Measurements from ENCODE around the gene SEMA6A.

DNA sequence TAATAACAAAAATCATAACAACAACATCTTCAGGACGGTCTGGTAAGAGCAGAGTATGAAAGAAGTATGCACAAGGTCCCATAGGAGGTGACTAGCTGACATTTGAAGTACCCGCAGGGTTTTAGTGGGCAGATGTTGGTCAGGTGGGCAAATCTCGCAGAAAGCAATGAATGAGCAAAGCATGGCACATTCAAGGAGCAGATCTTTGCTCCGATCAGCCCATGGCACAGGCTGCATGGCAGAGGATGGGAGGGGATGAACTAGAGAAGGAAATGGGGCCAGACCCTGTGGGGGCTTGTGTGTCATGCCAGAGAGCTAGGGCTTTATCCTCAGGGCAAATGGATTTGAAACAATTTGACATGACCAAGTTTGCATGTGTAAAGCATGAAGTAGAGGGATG lies 90.0 kb downstream of the SEMA6A start:
- TF ChIP-seq, protein P1, sequence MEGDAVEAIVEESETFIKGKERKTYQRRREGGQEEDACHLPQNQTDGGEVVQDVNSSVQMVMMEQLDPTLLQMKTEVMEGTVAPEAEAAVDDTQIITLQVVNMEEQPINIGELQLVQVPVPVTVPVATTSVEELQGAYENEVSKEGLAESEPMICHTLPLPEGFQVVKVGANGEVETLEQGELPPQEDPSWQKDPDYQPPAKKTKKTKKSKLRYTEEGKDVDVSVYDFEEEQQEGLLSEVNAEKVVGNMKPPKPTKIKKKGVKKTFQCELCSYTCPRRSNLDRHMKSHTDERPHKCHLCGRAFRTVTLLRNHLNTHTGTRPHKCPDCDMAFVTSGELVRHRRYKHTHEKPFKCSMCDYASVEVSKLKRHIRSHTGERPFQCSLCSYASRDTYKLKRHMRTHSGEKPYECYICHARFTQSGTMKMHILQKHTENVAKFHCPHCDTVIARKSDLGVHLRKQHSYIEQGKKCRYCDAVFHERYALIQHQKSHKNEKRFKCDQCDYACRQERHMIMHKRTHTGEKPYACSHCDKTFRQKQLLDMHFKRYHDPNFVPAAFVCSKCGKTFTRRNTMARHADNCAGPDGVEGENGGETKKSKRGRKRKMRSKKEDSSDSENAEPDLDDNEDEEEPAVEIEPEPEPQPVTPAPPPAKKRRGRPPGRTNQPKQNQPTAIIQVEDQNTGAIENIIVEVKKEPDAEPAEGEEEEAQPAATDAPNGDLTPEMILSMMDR (IDR thresholded peaks at IDR 0.05), result no peak
- TF ChIP-seq POLR2A (IDR thresholded peaks at IDR 0.05), result no peak

Data from Peyer's patch (tissue), 4 donors.